DND-41 (cell line): ENCODE measurements around the gene COX6B2.

Experiments used
- ATAC-seq: fragments of 200-7000 bp; cut with Tn5 transposase; 3 replicates; pipeline ENCODE4 v1.9.1; 2021; ENCODE audit warnings: low read depth; ENCODE audit not compliant: insufficient read depth
- DNase-seq: peaks from one replicate; pipeline ENCODE4 v3.0.0-alpha.2; 2020
- H2AFZ ChIP-seq: 2 replicates; pipeline ENCODE4 v1.6.0; 2012; ENCODE audit warnings: low read depth, low read length
- H3K27ac ChIP-seq: 2 replicates; pipeline ENCODE4 v1.5.1; 2012; ENCODE audit warnings: low read length, inconsistent platforms
- H3K27me3 ChIP-seq: fragments of 200-600 bp; sonication (generic); 2 replicates; pipeline ENCODE4 v1.6.0; 2012; ENCODE audit warnings: low read length, mild to moderate bottlenecking, inconsistent platforms; ENCODE audit not compliant: insufficient read depth, poor library complexity
- H3K36me3 ChIP-seq: 2 replicates; pipeline ENCODE4 v1.5.1; 2012; ENCODE audit warnings: low read length, inconsistent platforms; ENCODE audit not compliant: insufficient read depth
- H3K4me1 ChIP-seq: 2 replicates; pipeline ENCODE4 v1.5.1; 2012; ENCODE audit warnings: mild to moderate bottlenecking, low read length; ENCODE audit not compliant: insufficient read depth
- H3K4me2 ChIP-seq: 2 replicates; pipeline ENCODE4 v1.6.0; 2012; ENCODE audit warnings: mild to moderate bottlenecking, moderate library complexity, low read length, inconsistent platforms; ENCODE audit not compliant: insufficient read depth
- H3K4me3 ChIP-seq, 2 experiments: fragments of 200-600 bp in 1 of 2; shearing (Covaris generic) in 1 of 2; 2 replicates each; pipeline ENCODE4 v1.5.1; 2012 to 2016; ENCODE audit warnings: inconsistent platforms in 2 of 2, low read length in 2 of 2, mild to moderate bottlenecking in 2 of 2, low read depth in 1 of 2, moderate library complexity in 1 of 2
- H3K79me2 ChIP-seq: 2 replicates; pipeline ENCODE4 v1.6.0; 2012; ENCODE audit warnings: low read length, inconsistent platforms; ENCODE audit not compliant: insufficient read depth
- H3K9ac ChIP-seq: 2 replicates; pipeline ENCODE4 v1.6.0; 2012; ENCODE audit warnings: low read depth, mild to moderate bottlenecking, inconsistent platforms, low read length, moderate library complexity
- H3K9me3 ChIP-seq: 2 replicates; pipeline ENCODE4 v1.5.1; 2012; ENCODE audit warnings: low read length, moderate library complexity, mild to moderate bottlenecking, inconsistent platforms; ENCODE audit not compliant: insufficient read depth, severe bottlenecking
- H4K20me1 ChIP-seq: 2 replicates; pipeline ENCODE4 v1.6.0; 2012; ENCODE audit warnings: low read length; ENCODE audit not compliant: insufficient read depth
- EZH2 ChIP-seq: IDR thresholded peaks from 3 replicates; pipeline ENCODE4 v1.6.1; 2012; ENCODE audit warnings: borderline replicate concordance, low read depth, mild to moderate bottlenecking, moderate library complexity, low read length, inconsistent platforms; ENCODE audit not compliant: severe bottlenecking
- TF ChIP-seq, protein P1 (sequence below): IDR thresholded peaks from 2 replicates; pipeline ENCODE4 v1.5.1; 2012; ENCODE audit warnings: borderline replicate concordance, low read length, moderate library complexity, mild to moderate bottlenecking; ENCODE audit not compliant: poor library complexity, severe bottlenecking; ENCODE audit errors: extremely low read depth

Gene COX6B2

DNA sequence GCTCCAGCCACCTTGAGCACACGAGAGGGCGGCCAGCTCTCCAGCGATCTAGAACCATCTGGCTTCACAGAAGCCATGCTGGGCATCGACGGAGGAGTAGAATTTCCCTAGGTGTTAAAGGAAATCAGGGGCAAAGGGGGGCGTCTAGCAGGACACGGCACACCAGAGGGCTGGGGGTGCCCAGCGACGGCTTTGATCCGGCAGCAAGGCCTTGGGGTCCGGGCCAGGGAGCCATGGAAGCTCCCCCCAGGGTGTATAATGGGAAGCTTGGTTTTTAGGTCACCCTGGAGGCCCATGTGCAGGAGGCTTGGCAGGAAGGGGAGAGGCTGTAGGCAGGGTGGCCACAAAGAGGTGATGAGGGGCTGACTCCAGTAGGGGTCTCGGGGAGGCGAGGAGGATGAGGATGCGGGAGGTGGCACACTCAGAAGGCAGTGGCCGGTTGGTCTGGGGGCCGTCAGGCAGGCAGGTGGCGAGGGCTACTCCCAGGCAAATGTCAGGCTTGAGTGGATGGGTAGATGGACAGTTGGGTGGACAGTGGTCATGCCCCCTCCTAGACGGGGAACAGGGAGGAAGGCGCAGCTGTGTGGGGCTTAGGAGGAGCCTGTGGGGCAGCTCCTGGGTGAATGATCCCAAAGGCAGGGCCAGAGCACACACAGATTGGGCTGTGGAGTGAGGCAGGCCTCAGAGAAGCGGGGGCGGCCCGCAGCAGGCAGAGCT is 9.3 kb downstream of the COX6B2 start:
- H3K9me3 ChIP-seq: no peaks in the 10 kb centered on the region
- H3K79me2 ChIP-seq: peaks cover 26% of the 10 kb centered on the region
- TF ChIP-seq EZH2: no peak
- TF ChIP-seq, protein P1, sequence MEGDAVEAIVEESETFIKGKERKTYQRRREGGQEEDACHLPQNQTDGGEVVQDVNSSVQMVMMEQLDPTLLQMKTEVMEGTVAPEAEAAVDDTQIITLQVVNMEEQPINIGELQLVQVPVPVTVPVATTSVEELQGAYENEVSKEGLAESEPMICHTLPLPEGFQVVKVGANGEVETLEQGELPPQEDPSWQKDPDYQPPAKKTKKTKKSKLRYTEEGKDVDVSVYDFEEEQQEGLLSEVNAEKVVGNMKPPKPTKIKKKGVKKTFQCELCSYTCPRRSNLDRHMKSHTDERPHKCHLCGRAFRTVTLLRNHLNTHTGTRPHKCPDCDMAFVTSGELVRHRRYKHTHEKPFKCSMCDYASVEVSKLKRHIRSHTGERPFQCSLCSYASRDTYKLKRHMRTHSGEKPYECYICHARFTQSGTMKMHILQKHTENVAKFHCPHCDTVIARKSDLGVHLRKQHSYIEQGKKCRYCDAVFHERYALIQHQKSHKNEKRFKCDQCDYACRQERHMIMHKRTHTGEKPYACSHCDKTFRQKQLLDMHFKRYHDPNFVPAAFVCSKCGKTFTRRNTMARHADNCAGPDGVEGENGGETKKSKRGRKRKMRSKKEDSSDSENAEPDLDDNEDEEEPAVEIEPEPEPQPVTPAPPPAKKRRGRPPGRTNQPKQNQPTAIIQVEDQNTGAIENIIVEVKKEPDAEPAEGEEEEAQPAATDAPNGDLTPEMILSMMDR: no peak
- H3K36me3 ChIP-seq: peaks cover 68% of the 10 kb centered on the region
- H3K9ac ChIP-seq: no peak overlapping the region
- H3K4me3 ChIP-seq: no peak overlapping the region
- no peak overlapping the region for H3K27ac ChIP-seq
- peaks cover 24% of the 10 kb centered on the region for H3K4me1 ChIP-seq
- no peaks in the 10 kb centered on the region for H3K27me3 ChIP-seq
- DNase-seq (no peak), ATAC-seq (no peak)
- no peak overlapping the region for H2AFZ ChIP-seq
- peaks cover 45% of the 10 kb centered on the region for H4K20me1 ChIP-seq
- no peak overlapping the region for H3K4me2 ChIP-seq

DNA sequence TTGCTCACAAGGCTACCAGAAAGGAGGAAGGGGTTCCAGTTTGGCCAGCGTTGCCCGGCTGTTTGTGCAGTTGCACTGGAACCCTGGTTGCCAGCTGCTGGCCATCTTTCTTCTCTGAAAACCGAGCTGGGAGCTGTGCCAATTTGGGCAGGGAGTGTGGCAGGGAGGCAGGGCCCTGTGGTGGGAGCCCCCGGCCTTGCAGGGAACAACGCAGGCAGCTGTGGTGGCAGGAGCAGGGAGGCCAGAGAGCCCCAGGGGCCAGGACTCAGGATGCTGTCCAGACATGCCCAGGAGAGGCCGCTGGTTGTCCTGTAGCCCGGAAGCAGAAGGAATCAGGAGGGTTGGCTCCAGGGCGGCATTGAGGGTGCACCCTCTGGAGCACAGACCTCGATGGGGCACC is 10.1 kb downstream of the COX6B2 start:
- Histone ChIP-seq H2AFZ (no peak overlapping the region), H3K27me3 (no peaks in the 10 kb centered on the region), H3K4me2 (no peak overlapping the region), H3K4me1 (peaks cover 24% of the 10 kb centered on the region), H3K79me2 (peaks cover 30% of the 10 kb centered on the region), H3K9ac (no peak overlapping the region), H3K9me3 (no peaks in the 10 kb centered on the region), H3K36me3 (peaks cover 68% of the 10 kb centered on the region), H3K4me3 (no peak overlapping the region), H4K20me1 (peaks cover 45% of the 10 kb centered on the region), H3K27ac (no peak overlapping the region)
- DNase-seq (no peak), ATAC-seq (no peak)
- TF ChIP-seq, protein P1: no peak
- TF ChIP-seq EZH2: no peak

DNA sequence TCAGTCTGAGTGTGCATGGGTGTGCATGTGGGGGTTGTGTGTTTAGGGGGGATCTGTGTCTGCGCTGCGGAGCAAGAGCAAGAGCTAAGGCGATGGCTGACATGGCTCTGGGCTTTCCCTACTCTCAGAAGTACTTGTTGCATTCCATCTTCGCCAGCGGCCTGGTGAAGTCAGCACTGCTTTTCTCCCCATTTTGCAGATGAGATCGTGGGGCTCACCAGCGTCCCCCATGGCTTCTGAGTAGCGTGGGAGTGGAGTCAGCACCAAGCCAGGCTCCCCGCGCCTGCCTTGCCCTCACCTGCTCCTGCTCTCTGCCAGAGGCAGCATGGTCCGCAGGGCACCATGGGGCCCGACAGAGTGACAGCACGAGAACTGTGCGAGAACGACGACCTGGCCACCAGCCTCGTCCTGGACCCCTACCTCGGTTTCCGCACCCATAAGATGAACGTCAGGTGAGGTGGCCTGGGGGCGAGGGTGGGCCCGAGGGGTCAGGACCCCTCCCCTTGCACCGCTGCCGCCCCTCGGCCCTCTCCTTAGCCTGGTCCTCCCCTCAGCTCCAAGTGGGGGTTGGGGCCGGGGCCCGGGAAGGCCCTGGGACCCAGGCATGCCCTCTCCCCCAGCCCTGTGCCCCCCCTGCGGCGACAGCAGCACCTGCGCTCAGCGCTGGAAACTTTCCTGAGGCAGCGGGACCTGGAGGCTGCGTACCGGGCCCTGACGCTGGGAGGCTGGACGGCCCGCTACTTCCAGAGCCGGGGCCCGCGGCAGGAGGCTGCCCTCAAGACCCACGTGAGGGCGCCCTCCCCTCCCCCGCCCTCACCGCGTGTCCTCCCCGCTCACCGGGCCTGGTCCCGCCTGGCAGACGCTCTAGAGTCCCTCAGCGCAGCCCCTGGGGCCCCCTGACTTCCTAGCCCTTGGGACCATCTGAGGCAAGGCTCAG is 12.7 kb downstream of the COX6B2 start:
- DNase-seq (no peak), ATAC-seq (no peak)
- no peaks in the 10 kb centered on the region for H3K27me3 ChIP-seq
- H3K4me1 ChIP-seq: peaks cover 34% of the 10 kb centered on the region
- peaks cover 42% of the 10 kb centered on the region for H4K20me1 ChIP-seq
- peaks cover 30% of the 10 kb centered on the region for H3K79me2 ChIP-seq
- no peaks in the 10 kb centered on the region for H3K9me3 ChIP-seq
- TF ChIP-seq, protein P1: no peak
- no peak for TF ChIP-seq EZH2
- H2AFZ ChIP-seq: no peak overlapping the region; the same call in 1 of the 2 replicates
- peak overlapping the region in 1 of 2 experiments; percentile 92; a peak in 3 of 4 replicates for H3K4me3 ChIP-seq
- peak overlapping the region; percentile 76 for H3K27ac ChIP-seq
- H3K4me2 ChIP-seq: peak overlapping the region; percentile 91
- peaks cover 52% of the 10 kb centered on the region for H3K36me3 ChIP-seq
- peak overlapping the region; percentile 93 for H3K9ac ChIP-seq
